Measurements from ENCODE around the gene SDK2.

SDK2 gene

GRCh38 chr17:73356561-73357170 lies 287.6 kb downstream of the SDK2 start:
- no peak for DNase-seq

- DNase-seq: no peak
Measured at GRCh38 chr17:73354423-73355284, 289.6 kb downstream of the SDK2 start.

- DNase-seq: no peak
Measured at GRCh38 chr17:73352261-73352660, 292.0 kb downstream of the SDK2 start.

DNA sequence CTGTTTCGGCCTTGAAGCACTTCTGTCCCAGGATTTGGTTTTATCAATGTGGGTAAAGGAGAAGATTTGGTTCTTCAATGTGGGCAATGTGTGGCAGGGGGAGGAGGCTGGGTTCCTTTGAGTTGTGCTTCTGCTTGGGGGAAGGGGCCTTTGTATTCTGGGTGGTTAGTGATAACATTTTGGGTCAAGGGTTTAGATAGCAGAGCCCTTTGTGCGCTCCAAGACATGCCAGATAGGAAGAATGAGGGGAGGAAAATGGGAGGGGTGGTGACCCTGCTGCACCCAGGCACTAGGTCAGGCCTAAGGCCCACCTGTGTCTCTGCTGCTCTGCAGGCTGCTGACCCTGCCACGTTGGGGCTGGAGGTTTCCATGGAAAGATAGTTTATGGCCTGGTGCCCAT lies 292.5 kb downstream of the SDK2 start:
- no peak for DNase-seq

DNA sequence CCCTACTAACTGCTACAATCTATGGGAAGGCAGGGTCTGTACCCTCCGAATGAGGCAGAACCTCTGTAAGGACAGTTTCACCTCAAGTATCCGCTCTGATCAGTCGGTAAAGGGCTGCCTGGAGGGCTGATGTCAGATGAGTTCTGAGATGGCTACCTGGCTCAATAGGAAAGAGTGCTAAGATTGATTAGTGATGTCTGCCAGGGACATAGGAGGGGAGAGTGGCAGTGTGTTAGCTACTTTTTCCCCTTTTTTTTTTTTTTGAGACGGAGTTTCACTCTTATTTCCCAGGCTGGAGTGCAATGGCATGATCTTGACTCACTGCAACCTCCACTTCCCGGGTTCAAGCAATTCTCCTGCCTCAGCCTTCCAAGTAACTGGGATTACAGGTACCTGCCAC lies 293.4 kb downstream of the SDK2 start:
- DNase-seq: no peak

DNA sequence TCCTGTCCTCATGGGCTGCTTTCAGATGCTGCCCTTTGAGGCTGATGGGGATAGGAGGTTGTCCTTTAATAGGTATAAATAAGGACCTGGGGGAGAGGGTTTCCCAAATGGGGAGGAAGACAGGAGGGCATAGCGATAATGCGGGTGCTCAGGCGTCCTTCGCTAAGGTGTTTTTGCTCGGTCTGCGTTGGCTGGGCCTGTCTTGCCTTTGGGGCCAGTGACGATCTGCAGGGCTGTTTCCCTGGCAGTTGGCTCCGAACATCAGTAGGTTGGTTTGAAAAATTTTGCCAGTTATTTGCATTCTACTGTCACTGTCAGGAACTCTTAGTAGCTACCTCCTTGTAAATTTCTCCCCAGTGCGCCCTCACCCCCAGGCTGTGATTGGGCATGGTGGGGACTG lies 294.6 kb downstream of the SDK2 start:
- no peak for DNase-seq

GRCh38 chr17:73349138-73349537 lies 295.1 kb downstream of the SDK2 start:
- DNase-seq: no peak

GRCh38 chr17:73348829-73349095 lies 295.5 kb downstream of the SDK2 start:
- no peak for DNase-seq

- no peak for DNase-seq
Measured at GRCh38 chr17:73348018-73348828, 296.0 kb downstream of the SDK2 start.

DNA sequence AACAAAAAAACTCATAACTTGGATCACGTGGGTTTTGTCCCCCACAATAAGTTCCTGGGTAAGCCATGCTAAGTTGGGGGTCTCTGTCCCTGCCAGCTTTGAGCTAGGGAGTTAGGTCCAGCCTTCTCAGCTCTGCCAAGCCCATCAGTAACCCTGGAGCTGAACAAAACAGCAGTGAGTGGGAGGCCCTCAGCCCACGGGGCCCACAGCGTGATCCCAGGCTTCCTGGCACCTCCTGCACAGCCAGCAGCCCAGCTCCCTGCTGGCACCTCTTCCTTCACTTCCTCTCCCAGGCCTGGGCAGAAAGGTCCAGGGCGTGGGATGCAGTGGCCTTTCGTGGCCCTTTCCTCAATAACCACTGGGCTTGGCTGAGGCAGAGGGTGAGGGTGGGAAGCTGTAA lies 296.9 kb downstream of the SDK2 start:
- DNase-seq: no peak

- DNase-seq: no peak
Measured at GRCh38 chr17:73346501-73347162, 297.6 kb downstream of the SDK2 start.

- DNase-seq: no peak
Measured at GRCh38 chr17:73343739-73344454, 300.3 kb downstream of the SDK2 start.

GRCh38 chr17:73343168-73343634 lies 301.0 kb downstream of the SDK2 start:
- no peak for DNase-seq

GRCh38 chr17:73342541-73343167 lies 301.6 kb downstream of the SDK2 start:
- no peak for DNase-seq

GRCh38 chr17:73342050-73342522 lies 302.2 kb downstream of the SDK2 start:
- DNase-seq: no peak

DNA sequence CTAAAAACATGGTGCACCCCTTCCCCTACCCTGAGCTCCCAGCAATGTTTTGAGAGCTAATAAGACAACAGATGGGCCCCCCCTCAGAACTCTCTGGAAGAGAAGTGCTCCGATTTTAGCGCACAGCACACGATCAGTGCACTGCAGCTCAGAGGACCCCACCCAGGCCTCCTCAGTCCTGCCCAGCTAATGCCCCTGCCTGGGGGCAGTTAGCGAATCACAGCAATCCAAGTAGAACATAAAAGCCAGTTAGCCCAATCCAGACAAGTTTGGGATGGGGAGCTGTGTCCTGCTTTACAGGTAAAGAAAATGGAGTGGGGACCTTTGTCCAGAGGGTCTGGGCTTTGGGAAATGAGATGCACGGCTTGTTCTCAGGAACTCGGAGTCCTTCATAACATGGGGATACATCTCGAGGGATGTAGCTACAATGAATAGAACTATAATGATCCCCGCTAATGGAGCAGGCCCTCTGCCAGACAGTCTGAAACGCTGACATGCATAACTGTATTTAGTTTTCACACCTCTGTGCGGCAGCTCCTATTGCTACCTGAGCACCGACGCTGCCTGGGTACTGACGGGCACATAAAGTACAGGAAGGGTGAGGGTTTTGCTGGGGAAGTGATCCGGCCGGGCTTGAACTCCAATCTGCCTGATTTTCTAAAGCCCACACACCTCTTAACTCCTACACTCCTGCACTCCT lies 302.7 kb downstream of the SDK2 start:
- no peak for DNase-seq

GRCh38 chr17:73340093-73340596 lies 304.1 kb downstream of the SDK2 start:
- no peak for DNase-seq

DNA sequence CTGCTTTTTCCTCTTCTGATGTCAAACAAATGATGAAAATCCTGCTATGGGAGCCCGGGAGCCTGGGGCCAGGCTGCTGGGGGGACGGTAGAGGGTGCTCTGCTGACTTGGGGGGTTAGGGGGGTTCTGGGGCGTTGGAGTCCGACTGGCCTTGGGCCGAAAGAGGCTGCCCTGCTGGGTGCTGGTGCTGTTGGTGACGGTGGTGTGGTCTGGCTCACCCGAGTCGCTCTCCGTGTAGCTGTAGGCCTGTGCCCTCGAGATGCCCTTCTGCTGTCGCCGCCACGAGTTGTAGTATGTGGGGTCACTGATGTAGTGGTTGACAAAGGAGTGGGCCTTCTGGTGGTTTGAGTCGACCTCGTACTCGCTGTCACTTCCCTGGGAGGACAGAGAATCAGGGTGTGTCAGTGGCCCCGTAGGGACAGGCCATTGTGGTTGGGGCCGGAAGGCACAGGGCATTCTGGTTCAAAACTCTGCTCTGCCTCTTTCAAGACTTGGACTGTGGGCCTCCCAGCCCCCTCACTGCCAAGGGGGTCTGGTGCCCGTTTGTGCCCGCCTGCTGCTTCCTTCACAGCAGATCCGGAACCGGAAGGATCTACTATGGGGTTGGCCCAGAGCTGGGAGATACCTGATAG lies 305.6 kb downstream of the SDK2 start:
- DNase-seq: no peak

- no peak for DNase-seq
Measured at GRCh38 chr17:73338050-73338521, 306.2 kb downstream of the SDK2 start.

DNA sequence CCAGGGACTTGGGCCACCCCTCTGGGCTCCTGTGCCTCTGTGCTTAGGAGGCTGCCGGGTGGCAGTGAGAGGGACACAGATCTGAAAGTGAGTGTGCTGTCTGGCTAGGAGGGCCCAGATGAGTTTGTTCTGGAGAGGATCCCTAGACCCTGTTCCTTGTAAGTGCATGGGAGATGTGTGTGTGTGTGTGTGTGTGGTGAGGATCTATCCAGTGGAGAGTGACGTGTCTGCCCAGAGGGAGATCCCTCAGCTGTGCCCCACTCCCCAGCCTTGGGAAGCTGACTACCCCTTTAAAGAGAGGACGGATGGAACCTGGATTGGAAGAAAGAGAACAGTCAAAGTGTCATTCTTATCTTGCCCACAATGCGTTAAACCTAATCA lies 306.9 kb downstream of the SDK2 start:
- DNase-seq: no peak
